Stimulated activated memory B cell treated with anti-CD40 and anti-IgM and Interleukin-4, amounts not matched to agents 10 μg/mL and 1 μg/mL and 100 μg/mL, for 72 hours (primary cell): ENCODE results near the gene NOLC1.
"Not testable (repeated sequence)": the region's sequence is repeated elsewhere in the genome, so short reads cannot be mapped to it uniquely, and the experiment has no call there.

ENCODE experiments used
- ATAC-seq: fragments of 150-1000 bp; cut with Tn5 transposase; 2 replicates; pipeline ENCODE4 v1.10.0; 2021
- H3K27ac Mint-ChIP-seq: one replicate; pipeline ENCODE4 v1.8.0; 2022; ENCODE audit warnings: mild to moderate bottlenecking, mixed read lengths
- H3K27me3 Mint-ChIP-seq: one replicate; pipeline ENCODE4 v1.8.0; 2022; ENCODE audit warnings: mixed read lengths
- H3K36me3 Mint-ChIP-seq: one replicate; pipeline ENCODE4 v1.8.0; 2022; ENCODE audit warnings: mixed read lengths
- H3K4me1 Mint-ChIP-seq: one replicate; pipeline ENCODE4 v1.8.0; 2022; ENCODE audit warnings: mixed read lengths
- H3K4me3 Mint-ChIP-seq: one replicate; pipeline ENCODE4 v1.8.0; 2022; ENCODE audit warnings: mild to moderate bottlenecking, moderate library complexity, mixed read lengths
- H3K9me3 Mint-ChIP-seq: one replicate; pipeline ENCODE4 v1.8.0; 2022; ENCODE audit warnings: mixed read lengths

NOLC1 gene

GRCh38 chr10:102163342-102163989 lies 11.3 kb downstream of the NOLC1 start:
- H3K4me1 Mint-ChIP-seq, result no peaks in the 10 kb centered on the region
- H3K4me3 Mint-ChIP-seq, result no peak overlapping the region
- H3K27ac Mint-ChIP-seq, result no peak overlapping the region
- no peaks in the 10 kb centered on the region for H3K27me3 Mint-ChIP-seq
- peaks cover 41% of the 10 kb centered on the region for H3K36me3 Mint-ChIP-seq
- no peaks in the 10 kb centered on the region for H3K9me3 Mint-ChIP-seq
- no peak for ATAC-seq

DNA sequence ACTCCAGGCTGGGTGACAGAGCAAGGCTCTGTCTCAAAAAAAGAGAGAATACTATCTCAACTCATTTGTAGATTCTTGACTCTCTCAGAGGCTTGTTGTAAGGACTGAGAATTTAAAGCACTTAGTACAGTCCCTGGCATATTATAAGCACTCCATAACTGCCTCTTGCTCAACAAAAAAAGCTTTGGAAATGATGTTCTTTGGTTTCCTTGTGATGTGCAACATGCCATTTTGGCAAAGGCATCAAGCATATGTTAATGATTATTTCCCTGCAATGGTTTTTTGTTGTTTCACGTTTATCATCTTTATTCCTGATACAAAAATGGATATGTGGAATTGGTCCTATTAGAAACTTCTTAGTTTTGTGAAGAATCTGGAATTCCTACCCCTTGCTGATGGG lies 15.7 kb downstream of the NOLC1 start:
- Mint-ChIP-seq H3K27ac (no peak overlapping the region), H3K36me3 (peaks cover 7% of the 10 kb centered on the region), H3K4me3 (no peak overlapping the region), H3K9me3 (no peaks in the 10 kb centered on the region), H3K27me3 (no peaks in the 10 kb centered on the region), H3K4me1 (no peaks in the 10 kb centered on the region)
- no peak for ATAC-seq

DNA sequence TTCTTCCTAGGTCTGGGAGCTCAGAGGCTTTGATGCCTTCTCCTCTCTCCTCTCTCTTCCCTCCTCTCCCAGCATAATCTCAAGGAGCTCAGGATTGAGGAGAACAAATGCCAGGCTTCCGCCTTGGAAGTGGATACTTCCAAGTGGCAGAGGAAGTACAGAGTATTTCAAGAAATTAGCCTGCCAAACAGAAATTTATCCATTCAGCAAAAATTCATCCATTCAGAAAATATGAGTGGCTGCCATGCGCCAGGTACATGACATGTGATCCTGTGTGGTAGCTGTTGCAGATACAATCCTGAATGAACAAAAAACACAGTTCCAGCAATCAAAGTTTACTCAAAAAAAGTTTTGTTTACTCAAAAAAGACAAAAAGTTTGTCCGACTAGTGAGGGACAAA lies 18.4 kb downstream of the NOLC1 start:
- Mint-ChIP-seq H3K27me3 (no peaks in the 10 kb centered on the region), H3K4me1 (no peaks in the 10 kb centered on the region), H3K27ac (no peak overlapping the region), H3K36me3 (no peaks in the 10 kb centered on the region), H3K4me3 (no peak overlapping the region), H3K9me3 (no peaks in the 10 kb centered on the region)
- no peak for ATAC-seq

DNA sequence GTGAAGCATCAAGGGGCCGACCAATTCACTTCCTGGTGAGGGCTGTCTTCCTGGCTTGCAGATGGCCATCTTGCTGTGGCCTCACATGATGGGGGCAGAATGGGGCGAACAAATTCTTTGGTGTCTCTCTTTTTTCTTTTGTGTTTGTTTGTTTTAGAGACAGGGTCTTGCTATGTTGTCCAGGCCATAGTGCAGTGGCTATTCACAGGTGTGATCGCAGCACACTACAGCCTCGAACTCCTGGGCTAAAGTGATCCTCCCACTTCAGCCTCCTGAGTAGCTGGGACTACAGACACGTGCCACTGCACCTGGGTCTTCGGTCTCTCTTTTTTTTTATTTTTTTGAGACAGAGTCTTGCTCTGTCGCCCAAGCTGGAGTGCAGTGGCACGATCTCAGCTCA lies 20.1 kb downstream of the NOLC1 start:
- no peak for ATAC-seq
- Mint-ChIP-seq H3K36me3 (no peaks in the 10 kb centered on the region), H3K27ac (no peak overlapping the region), H3K4me1 (no peaks in the 10 kb centered on the region), H3K27me3 (peaks cover 12% of the 10 kb centered on the region), H3K4me3 (no peak overlapping the region), H3K9me3 (no peaks in the 10 kb centered on the region)

DNA sequence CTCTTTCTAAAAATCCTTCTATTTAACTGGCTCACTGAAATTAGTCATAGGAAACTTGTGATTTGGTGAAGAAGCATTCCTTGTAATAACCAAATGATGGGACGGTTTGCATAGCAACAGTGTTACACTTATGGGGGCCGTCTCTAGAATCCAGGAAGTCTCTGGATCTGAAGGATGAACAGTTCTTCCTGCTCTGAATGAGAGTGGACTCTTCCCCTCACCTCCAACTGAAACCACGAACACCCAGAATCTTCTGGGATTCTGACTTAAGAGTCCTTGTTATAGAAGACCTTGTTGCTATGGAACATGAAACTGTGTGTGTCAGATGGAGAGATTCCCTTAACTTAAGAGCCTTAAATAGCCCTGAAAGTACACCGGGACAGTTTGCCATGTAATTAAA lies 23.2 kb downstream of the NOLC1 start:
- no peak for ATAC-seq
- Mint-ChIP-seq H3K9me3 (no peaks in the 10 kb centered on the region), H3K27ac (no peak overlapping the region), H3K27me3 (peaks cover 23% of the 10 kb centered on the region), H3K36me3 (no peaks in the 10 kb centered on the region), H3K4me3 (no peak overlapping the region), H3K4me1 (no peaks in the 10 kb centered on the region)

- H3K4me3 Mint-ChIP-seq, result no peak overlapping the region
- H3K27me3 Mint-ChIP-seq, result peaks cover 9% of the 10 kb centered on the region
- H3K9me3 Mint-ChIP-seq, result peaks cover 10% of the 10 kb centered on the region
- no peaks in the 10 kb centered on the region for H3K36me3 Mint-ChIP-seq
- no peak overlapping the region for H3K27ac Mint-ChIP-seq
- ATAC-seq, result no peak
- peaks cover 7% of the 10 kb centered on the region for H3K4me1 Mint-ChIP-seq
Measured at GRCh38 chr10:102184606-102185005, 32.4 kb downstream of the NOLC1 start.

- Mint-ChIP-seq H3K4me3 (no peak overlapping the region), H3K4me1 (peaks cover 9% of the 10 kb centered on the region), H3K36me3 (no peaks in the 10 kb centered on the region), H3K27ac (no peak overlapping the region), H3K27me3 (peaks cover 9% of the 10 kb centered on the region), H3K9me3 (peaks cover 10% of the 10 kb centered on the region)
- no peak for ATAC-seq
Measured at GRCh38 chr10:102185272-102185671, 33.1 kb downstream of the NOLC1 start.

DNA sequence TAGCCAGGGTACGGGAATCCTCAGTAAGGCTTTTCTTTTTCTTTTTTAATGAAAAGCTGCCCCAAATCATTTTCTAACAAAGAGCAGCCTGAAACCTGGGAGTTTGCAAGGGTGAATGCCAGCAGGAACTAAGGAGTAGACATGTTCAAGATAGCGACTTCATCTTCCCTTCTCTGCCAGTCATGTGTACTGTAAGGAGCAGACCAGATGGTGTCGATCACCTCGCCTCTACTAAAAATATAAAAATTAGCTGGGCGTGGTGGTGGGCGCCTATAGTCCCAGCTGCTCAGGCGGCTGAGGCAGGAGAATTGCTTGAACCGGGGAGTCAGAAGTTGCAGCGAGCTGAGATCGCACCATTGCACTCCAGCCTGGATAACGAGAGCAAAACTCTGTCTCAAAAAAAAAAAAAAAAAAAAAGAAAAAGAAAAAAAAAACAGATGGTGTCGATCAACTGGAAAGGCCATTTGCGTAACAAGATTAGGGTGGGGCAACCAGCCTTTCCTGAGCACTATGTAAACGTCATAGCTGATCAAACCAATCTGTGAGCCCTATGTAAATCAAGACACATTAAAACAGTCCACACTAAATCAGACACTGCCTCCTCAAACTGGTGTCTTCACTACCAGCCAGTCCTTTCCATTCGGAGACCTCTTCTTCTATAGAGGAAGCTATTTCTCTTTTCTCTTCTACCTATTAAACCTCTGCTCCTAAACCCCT lies 33.8 kb downstream of the NOLC1 start:
- Mint-ChIP-seq H3K4me1 (peaks cover 9% of the 10 kb centered on the region), H3K27ac (no peak overlapping the region), H3K9me3 (peaks cover 10% of the 10 kb centered on the region), H3K27me3 (peaks cover 4% of the 10 kb centered on the region), H3K4me3 (no peak overlapping the region), H3K36me3 (no peaks in the 10 kb centered on the region)
- no peak for ATAC-seq

- Mint-ChIP-seq H3K4me3 (no peak overlapping the region), H3K4me1 (peaks cover 9% of the 10 kb centered on the region), H3K9me3 (peaks cover 16% of the 10 kb centered on the region), H3K27ac (no peak overlapping the region), H3K36me3 (no peaks in the 10 kb centered on the region), H3K27me3 (no peaks in the 10 kb centered on the region)
- no peak for ATAC-seq
Measured at GRCh38 chr10:102188298-102188940, 36.2 kb downstream of the NOLC1 start.

DNA sequence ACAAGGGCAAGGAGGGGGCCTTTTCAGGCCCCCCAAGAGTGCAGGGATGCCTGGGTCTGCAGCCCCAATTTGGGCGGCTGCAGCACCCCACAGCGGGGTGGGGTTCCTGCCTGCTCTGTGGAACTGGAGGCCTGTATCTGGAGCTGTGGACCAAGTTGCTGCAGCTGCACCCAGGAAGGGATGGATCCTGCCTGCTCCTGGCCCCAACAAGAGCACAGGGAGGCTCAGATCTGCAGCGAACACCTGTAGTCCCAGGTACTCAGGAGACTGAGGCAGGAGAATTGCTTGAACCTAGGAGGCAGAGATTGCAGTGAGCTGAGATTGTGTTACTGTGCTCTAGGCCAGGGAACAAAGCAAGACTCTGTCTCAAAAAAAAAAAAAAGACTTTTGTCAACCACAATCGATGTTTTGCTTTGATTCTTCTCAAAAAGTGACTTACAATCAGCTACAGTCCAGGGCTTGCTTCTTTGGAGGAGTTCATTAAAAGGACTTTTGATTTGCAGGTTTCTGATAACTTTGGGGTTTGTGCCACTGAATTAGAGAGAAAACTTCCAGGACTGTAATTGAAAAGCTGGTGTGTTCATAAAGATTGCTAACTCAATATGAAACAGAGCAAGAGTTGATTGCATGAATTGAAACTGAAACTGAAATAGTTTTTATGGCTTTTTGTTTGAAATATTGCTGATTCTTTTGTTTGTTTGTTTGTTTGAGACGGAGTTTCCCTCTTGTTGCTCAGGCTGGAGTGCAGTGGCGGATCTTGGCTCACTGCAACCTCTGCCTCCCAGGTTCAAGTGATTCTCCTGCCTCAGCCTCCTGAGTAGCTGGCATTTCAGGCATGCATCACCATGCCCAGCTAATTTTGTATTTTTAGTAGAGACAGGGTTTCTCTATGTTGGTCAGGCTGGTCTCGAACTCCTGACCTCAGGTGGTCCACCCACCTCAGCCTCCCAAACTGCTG lies 37.0 kb downstream of the NOLC1 start:
- not testable (repeated sequence) for ATAC-seq, H3K27me3 Mint-ChIP-seq, H3K4me1 Mint-ChIP-seq, H3K36me3 Mint-ChIP-seq
- peaks cover 15% of the 10 kb centered on the region for H3K9me3 Mint-ChIP-seq
- peak overlapping the region; percentile 16 for H3K4me3 Mint-ChIP-seq
- H3K27ac Mint-ChIP-seq, result peak overlapping the region; percentile 38

- H3K4me3 Mint-ChIP-seq, result no peak overlapping the region
- ATAC-seq, result no peak
- H3K36me3 Mint-ChIP-seq, result no peaks in the 10 kb centered on the region
- H3K27ac Mint-ChIP-seq, result no peak overlapping the region
- H3K4me1 Mint-ChIP-seq, result peaks cover 9% of the 10 kb centered on the region
- peaks cover 6% of the 10 kb centered on the region for H3K9me3 Mint-ChIP-seq
- no peaks in the 10 kb centered on the region for H3K27me3 Mint-ChIP-seq
Measured at GRCh38 chr10:102191956-102192355, 39.8 kb downstream of the NOLC1 start.

- Mint-ChIP-seq H3K9me3 (peaks cover 6% of the 10 kb centered on the region), H3K4me1 (no peaks in the 10 kb centered on the region), H3K27ac (no peak overlapping the region), H3K27me3 (peaks cover 19% of the 10 kb centered on the region), H3K4me3 (no peak overlapping the region), H3K36me3 (no peaks in the 10 kb centered on the region)
- no peak for ATAC-seq
Measured at GRCh38 chr10:102195296-102195870, 43.2 kb downstream of the NOLC1 start.

DNA sequence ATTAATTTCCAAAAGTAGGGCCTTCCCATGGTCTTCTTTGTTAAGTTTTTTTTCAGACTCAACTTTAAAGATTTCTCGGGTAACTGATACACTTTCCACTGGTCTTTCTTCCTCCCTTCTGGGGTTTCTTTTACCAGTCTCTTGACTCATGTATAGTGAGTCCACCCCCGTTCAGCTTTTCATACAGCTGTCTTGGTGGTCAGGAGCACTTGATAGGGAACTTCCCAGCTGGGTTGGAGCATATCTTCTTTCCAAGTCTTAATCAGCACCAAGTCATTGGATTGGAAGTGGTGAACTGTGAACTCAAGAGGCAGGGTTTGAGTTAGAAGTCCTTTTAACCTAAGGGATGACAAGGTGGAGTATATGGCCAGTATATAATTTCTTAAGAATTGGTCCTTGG lies 44.7 kb downstream of the NOLC1 start:
- peaks cover 4% of the 10 kb centered on the region for H3K9me3 Mint-ChIP-seq
- no peak overlapping the region for H3K27ac Mint-ChIP-seq
- H3K4me3 Mint-ChIP-seq, result no peak overlapping the region

DNA sequence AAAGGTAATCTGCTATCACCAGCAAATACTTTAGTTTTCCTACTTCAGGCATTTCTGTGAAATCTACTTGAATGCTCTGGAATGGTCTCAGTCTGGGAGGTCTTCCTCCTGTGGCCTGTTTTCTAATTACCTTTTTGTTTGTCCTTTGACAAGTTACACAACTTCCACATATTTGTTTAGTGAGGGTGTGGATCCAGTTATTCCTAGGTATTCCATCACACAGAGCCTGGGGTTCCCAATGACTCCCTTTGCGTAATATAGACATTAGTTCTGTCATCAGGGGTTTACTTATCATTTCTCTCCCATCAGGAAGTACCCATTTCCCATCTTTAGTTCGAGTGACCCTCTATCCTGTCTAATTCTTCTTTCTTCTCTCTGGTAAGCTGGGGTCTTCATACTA lies 45.8 kb downstream of the NOLC1 start:
- Mint-ChIP-seq H3K9me3 (no peaks in the 10 kb centered on the region), H3K4me3 (no peak overlapping the region), H3K36me3 (no peaks in the 10 kb centered on the region), H3K27me3 (peaks cover 30% of the 10 kb centered on the region), H3K4me1 (peaks cover 17% of the 10 kb centered on the region), H3K27ac (no peak overlapping the region)
- no peak for ATAC-seq

More for the DNA sequence above, 44.7 kb downstream of the NOLC1 start:
- peak; percentile 64 for ATAC-seq
- Mint-ChIP-seq H3K4me1 (peaks cover 9% of the 10 kb centered on the region), H3K36me3 (no peaks in the 10 kb centered on the region), H3K27me3 (peaks cover 19% of the 10 kb centered on the region)
